Activated T-cell treated with anti-CD3 and anti-CD28 coated beads, Interleukin-2, amount 50 U/mL, for 24 hours (primary cell): ENCODE data around the gene TMEM50A.
"Not testable (repeated sequence)": the region's sequence is repeated elsewhere in the genome, so short reads cannot be mapped to it uniquely, and the experiment has no call there.

Source experiments
- DNase-seq: peaks from one replicate; pipeline ENCODE4 v3.0.0-alpha.2; 2020
- H3K27ac Mint-ChIP-seq: 2 replicates; pipeline ENCODE4 v1.8.0; 2020; ENCODE audit warnings: mild to moderate bottlenecking, mixed read lengths
- H3K27me3 Mint-ChIP-seq: 2 replicates; pipeline ENCODE4 v1.8.0; 2020; ENCODE audit warnings: mixed read lengths
- H3K36me3 Mint-ChIP-seq: 2 replicates; pipeline ENCODE4 v1.8.0; 2020; ENCODE audit warnings: low read depth, mixed read lengths
- H3K4me1 Mint-ChIP-seq: 2 replicates; pipeline ENCODE4 v1.8.0; 2020; ENCODE audit warnings: low read depth, mixed read lengths
- H3K4me3 Mint-ChIP-seq: 2 replicates; pipeline ENCODE4 v1.8.0; 2020; ENCODE audit warnings: mild to moderate bottlenecking, moderate library complexity, mixed read lengths
- H3K9me3 Mint-ChIP-seq: 2 replicates; pipeline ENCODE4 v1.8.0; 2020; ENCODE audit warnings: mixed read lengths

Gene TMEM50A

GRCh38 chr1:25389721-25390120 lies 51.6 kb downstream of the TMEM50A start:
- not testable (repeated sequence) for H3K4me1 Mint-ChIP-seq, H3K36me3 Mint-ChIP-seq, H3K27me3 Mint-ChIP-seq, H3K9me3 Mint-ChIP-seq, H3K4me3 Mint-ChIP-seq, H3K27ac Mint-ChIP-seq, DNase-seq

- H3K27me3 Mint-ChIP-seq: peaks cover 3% of the 10 kb centered on the region
- DNase-seq: no peak
- no peaks in the 10 kb centered on the region for H3K4me1 Mint-ChIP-seq
- H3K4me3 Mint-ChIP-seq: no peak overlapping the region
- no peak overlapping the region for H3K27ac Mint-ChIP-seq
- no peaks in the 10 kb centered on the region for H3K9me3 Mint-ChIP-seq
- no peaks in the 10 kb centered on the region for H3K36me3 Mint-ChIP-seq
Observed at GRCh38 chr1:25392841-25393240, 54.7 kb downstream of the TMEM50A start.

GRCh38 chr1:25397549-25397948 lies 59.4 kb downstream of the TMEM50A start:
- DNase-seq, H3K4me1 Mint-ChIP-seq, H3K4me3 Mint-ChIP-seq, H3K9me3 Mint-ChIP-seq, H3K36me3 Mint-ChIP-seq, H3K27ac Mint-ChIP-seq, H3K27me3 Mint-ChIP-seq: not testable (repeated sequence)

- not testable (repeated sequence) for DNase-seq, H3K36me3 Mint-ChIP-seq, H3K9me3 Mint-ChIP-seq, H3K4me1 Mint-ChIP-seq, H3K27me3 Mint-ChIP-seq, H3K27ac Mint-ChIP-seq, H3K4me3 Mint-ChIP-seq
Observed at GRCh38 chr1:25398079-25398478, 59.9 kb downstream of the TMEM50A start.

- H3K4me1 Mint-ChIP-seq, H3K4me3 Mint-ChIP-seq, H3K9me3 Mint-ChIP-seq, H3K36me3 Mint-ChIP-seq, H3K27me3 Mint-ChIP-seq, H3K27ac Mint-ChIP-seq: not testable (repeated sequence)
- DNase-seq: peak; percentile 42
Observed at GRCh38 chr1:25402947-25403803, 65.0 kb downstream of the TMEM50A start.

GRCh38 chr1:25405731-25406305 lies 67.7 kb downstream of the TMEM50A start:
- not testable (repeated sequence) for H3K27ac Mint-ChIP-seq, DNase-seq, H3K27me3 Mint-ChIP-seq, H3K36me3 Mint-ChIP-seq, H3K4me3 Mint-ChIP-seq, H3K9me3 Mint-ChIP-seq, H3K4me1 Mint-ChIP-seq

GRCh38 chr1:25409641-25410427 lies 71.7 kb downstream of the TMEM50A start:
- not testable (repeated sequence) for H3K27ac Mint-ChIP-seq, H3K27me3 Mint-ChIP-seq, H3K36me3 Mint-ChIP-seq, DNase-seq, H3K4me3 Mint-ChIP-seq, H3K9me3 Mint-ChIP-seq, H3K4me1 Mint-ChIP-seq
